IMR-90 (cell line): ENCODE data around the gene LECT2. TPM values are rescaled to one million over a fixed set of nuclear protein-coding genes. Genes with fewer than 3 reads are reported as not detected.

ENCODE experiments used
- ATAC-seq: fragments of 200-7000 bp; cut with Tn5 transposase; 2 replicates; pipeline ENCODE4 v1.9.1; 2020; ENCODE audit warnings: low read depth, mild to moderate bottlenecking, moderate library complexity
- BruUV-seq: library from RNA; stranded (reverse); fragments of 400-500 nt; replicated peaks from 2 replicates; lab custom pipeline; 2021; lab: Mats Ljungman, UMichigan
- CTCF ChIA-PET: fragments of 300-600 bp; formaldehyde crosslinking; extraction: SDS; loops from one replicate; lab custom pipeline; 2021; ENCODE audit warnings: antibody characterized with exemption; lab: Yijun Ruan, JAX
- POLR2A ChIA-PET: fragments of 300-600 bp; sonication (Branson Sonifier 250); formaldehyde crosslinking; loops from one replicate; lab custom pipeline; 2022; ENCODE audit warnings: antibody characterized with exemption; ENCODE audit not compliant: unreplicated experiment; lab: Charles Lee
- DNase-seq: peaks from one replicate; pipeline ENCODE4 v3.0.0; 2013
- H2AFZ ChIP-seq: replicated peaks from 2 replicates; pipeline ENCODE3; 2013; ENCODE audit warnings: low read length, mild to moderate bottlenecking; ENCODE audit not compliant: poor library complexity
- H2AK5ac ChIP-seq: 2 replicates; pipeline ENCODE4 v1.6.1; 2013; ENCODE audit warnings: low read depth, low read length, inconsistent platforms
- H2AK9ac ChIP-seq: replicated peaks from 2 replicates; pipeline ENCODE3; 2013; ENCODE audit warnings: mild to moderate bottlenecking, low read depth, low read length, moderate library complexity; ENCODE audit not compliant: poor library complexity
- H2BK120ac ChIP-seq: 2 replicates; pipeline ENCODE4 v1.6.1; 2013; ENCODE audit warnings: low read depth, low read length, inconsistent platforms
- H2BK15ac ChIP-seq: 3 replicates; pipeline ENCODE4 v1.6.1; 2013; ENCODE audit warnings: low read depth, low read length, inconsistent platforms
- H2BK20ac ChIP-seq: 2 replicates; pipeline ENCODE4 v1.6.1; 2013; ENCODE audit warnings: low read depth, mild to moderate bottlenecking, inconsistent platforms, low read length, moderate library complexity
- H2BK5ac ChIP-seq: 2 replicates; pipeline ENCODE4 v1.6.1; 2013; ENCODE audit warnings: mild to moderate bottlenecking, low read depth, low read length, inconsistent platforms; ENCODE audit not compliant: poor library complexity, severe bottlenecking
- H3K14ac ChIP-seq: replicated peaks from 2 replicates; pipeline ENCODE4 v1.6.1; 2013; ENCODE audit warnings: low read depth, low read length, inconsistent platforms
- H3K18ac ChIP-seq: 2 replicates; pipeline ENCODE4 v1.6.1; 2013; ENCODE audit warnings: low read depth, low read length, control low read depth
- H3K23ac ChIP-seq: 2 replicates; pipeline ENCODE4 v1.6.1; 2013; ENCODE audit warnings: low read depth, low read length, inconsistent platforms
- H3K27ac ChIP-seq: 2 replicates; pipeline ENCODE4 v1.5.1; 2013; ENCODE audit warnings: mild to moderate bottlenecking, control low read depth, low read length; ENCODE audit not compliant: insufficient read depth
- H3K27me3 ChIP-seq: 2 replicates; pipeline ENCODE4 v1.6.1; 2013; ENCODE audit warnings: low read length; ENCODE audit not compliant: control insufficient read depth, insufficient read depth
- H3K36me3 ChIP-seq: 2 replicates; pipeline ENCODE4 v1.6.1; 2013; ENCODE audit warnings: low read length, mixed read lengths; ENCODE audit not compliant: control insufficient read depth, insufficient read depth
- H3K4ac ChIP-seq: 2 replicates; pipeline ENCODE4 v1.6.1; 2013; ENCODE audit warnings: low read depth, low read length, inconsistent platforms
- H3K4me1 ChIP-seq: 2 replicates; pipeline ENCODE4 v1.6.1; 2013; ENCODE audit warnings: low read length, mixed read lengths; ENCODE audit not compliant: control insufficient read depth, insufficient read depth
- H3K4me2 ChIP-seq: 2 replicates; pipeline ENCODE4 v1.6.1; 2013; ENCODE audit warnings: low read depth, mild to moderate bottlenecking, control low read depth, low read length, moderate library complexity
- H3K4me3 ChIP-seq: 2 replicates; pipeline ENCODE4 v1.5.1; 2013; ENCODE audit warnings: low read depth, mild to moderate bottlenecking, control low read depth, low read length, moderate library complexity; ENCODE audit not compliant: insufficient read depth
- H3K56ac ChIP-seq: 2 replicates; pipeline ENCODE4 v1.6.1; 2013; ENCODE audit warnings: low read length, inconsistent platforms; ENCODE audit not compliant: insufficient read depth; ENCODE audit errors: extremely low read depth
- H3K79me1 ChIP-seq, 2 experiments: 2 replicates each; pipeline ENCODE4 v1.6.1; 2013; ENCODE audit warnings: low read length in 2 of 2, inconsistent platforms in 1 of 2, low read depth in 1 of 2
- H3K9ac ChIP-seq: 2 replicates; pipeline ENCODE4 v1.6.1; 2013; ENCODE audit warnings: low read depth, low read length, control low read depth
- H3K9me1 ChIP-seq: 2 replicates; pipeline ENCODE4 v1.6.1; 2013; ENCODE audit warnings: low read length, inconsistent platforms; ENCODE audit not compliant: insufficient read depth
- H3K9me3 ChIP-seq: 2 replicates; pipeline ENCODE4 v1.6.1; 2013; ENCODE audit warnings: low read length; ENCODE audit not compliant: control insufficient read depth, insufficient read depth
- H4K20me1 ChIP-seq: 2 replicates; pipeline ENCODE4 v1.6.1; 2013; ENCODE audit warnings: low read length, inconsistent platforms; ENCODE audit not compliant: insufficient read depth
- H4K5ac ChIP-seq: 2 replicates; pipeline ENCODE4 v1.6.1; 2013; ENCODE audit warnings: mild to moderate bottlenecking, low read depth, low read length, control low read depth
- H4K8ac ChIP-seq, 2 experiments: 2 replicates each; pipeline ENCODE4 v1.6.1; 2013; ENCODE audit warnings: low read depth in 2 of 2, low read length in 2 of 2, control low read depth in 1 of 2, inconsistent platforms in 1 of 2
- H4K91ac ChIP-seq: 2 replicates; pipeline ENCODE4 v1.6.1; 2013; ENCODE audit warnings: low read depth, low read length, inconsistent platforms; ENCODE audit not compliant: insufficient read depth
- BHLHE40 ChIP-seq: fragments of 150-350 bp; IDR thresholded peaks from 2 replicates; pipeline ENCODE4 v1.6.1; 2016; ENCODE audit warnings: mild to moderate bottlenecking, low read depth, low read length
- CHD1 ChIP-seq: IDR thresholded peaks from 2 replicates; pipeline ENCODE4 v1.6.1; 2012; ENCODE audit warnings: low read depth, low read length, improper control_type of control experiment
- FOS ChIP-seq: fragments of 150-350 bp; IDR thresholded peaks from 2 replicates; pipeline ENCODE4 v1.6.1; 2016; ENCODE audit warnings: low read depth, low read length
- MAZ ChIP-seq: IDR thresholded peaks from 2 replicates; pipeline ENCODE4 v1.6.1; 2012; ENCODE audit warnings: low read depth, mild to moderate bottlenecking, low read length, improper control_type of control experiment, moderate library complexity, borderline replicate concordance
- MXI1 ChIP-seq: IDR thresholded peaks from 2 replicates; pipeline ENCODE4 v1.6.1; 2012; ENCODE audit warnings: low read depth, mild to moderate bottlenecking, low read length, moderate library complexity, borderline replicate concordance
- NFE2L2 ChIP-seq: fragments of 150-350 bp; IDR thresholded peaks from 2 replicates; pipeline ENCODE4 v1.6.1; 2016; ENCODE audit warnings: low read depth, mild to moderate bottlenecking, low read length
- POLR2A ChIP-seq: IDR thresholded peaks from 2 replicates; pipeline ENCODE4 v1.6.1; 2012; ENCODE audit warnings: mild to moderate bottlenecking, low read depth, low read length
- RAD21 ChIP-seq: IDR thresholded peaks from 2 replicates; pipeline ENCODE4 v1.6.1; 2012; ENCODE audit warnings: low read length, improper control_type of control experiment
- RCOR1 ChIP-seq: IDR thresholded peaks from 2 replicates; pipeline ENCODE4 v1.6.1; 2012; ENCODE audit warnings: mild to moderate bottlenecking, low read length, improper control_type of control experiment; ENCODE audit not compliant: insufficient replicate concordance
- RFX5 ChIP-seq: IDR thresholded peaks from 2 replicates; pipeline ENCODE4 v1.8.0; 2012; ENCODE audit warnings: low read depth, mild to moderate bottlenecking, low read length, moderate library complexity
- SMC3 ChIP-seq: fragments of 150-350 bp; IDR thresholded peaks from 2 replicates; pipeline ENCODE4 v1.6.1; 2016; ENCODE audit warnings: low read depth, mild to moderate bottlenecking, antibody characterized with exemption, low read length, moderate library complexity
- USF2 ChIP-seq: fragments of 150-350 bp; IDR thresholded peaks from 2 replicates; pipeline ENCODE4 v1.6.1; 2017; ENCODE audit warnings: mild to moderate bottlenecking, antibody characterized with exemption, low read length, low read depth
- WGBS, 2 experiments: methylation state at CpG; one replicate each; pipeline versions ENCODE4 v1.1.5 to v1.1.7; 2013; ENCODE audit warnings: missing lambda C conversion rate in 2 of 2; ENCODE audit not compliant: insufficient read length in 1 of 2; ENCODE audit errors: extremely low coverage in 2 of 2; 5-methylcytosine and 5-hydroxymethylcytosine counted together
- dilution Hi-C: fragments of 300-500 bp; cut with HindIII; formaldehyde crosslinking; loops from one replicate; pipeline ENCODE4 v1.14.3; 2018; ENCODE audit warnings: low sequenced_read_pairs; ENCODE audit not compliant: unreplicated experiment
- in situ Hi-C: fragments of 300-500 bp; cut with MboI; formaldehyde crosslinking; loops from 3 replicates; pipeline ENCODE4 v1.14.3; 2019; ENCODE audit warnings: low sequenced_read_pairs, inconsistent platforms, mixed read lengths
- intact Hi-C: fragments of 100-400 bp; cut with micrococcal nuclease; formaldehyde crosslinking; loops from 2 replicates; pipeline ENCODE4 v1.10.0; 2022
- polyA plus RNA-seq, 3 experiments: library from polyadenylated mRNA; depleted of rRNA; stranded (reverse); fragments of >200 nt; gene quantifications; 2 replicates each; pipeline ENCODE4 v1.2.3, GENCODE V29; 2012; ENCODE audit warnings: low replicate concordance in 1 of 3
- total RNA-seq: library from RNA; depleted of rRNA; stranded (reverse); fragments of >200 nt; gene quantifications from 2 replicates; pipeline ENCODE4 v1.2.3, GENCODE V29; 2012
- TF ChIP-seq, protein P1 (sequence below): conservative IDR thresholded peaks from 2 replicates; pipeline ENCODE4 v1.5.1; 2012; ENCODE audit warnings: mild to moderate bottlenecking, low read depth, low read length, improper control_type of control experiment
- TF ChIP-seq, protein P2 (sequence below): fragments of 150-350 bp; IDR thresholded peaks from 2 replicates; pipeline ENCODE4 v1.6.1; 2016; ENCODE audit warnings: low read depth, mild to moderate bottlenecking, low read length, moderate library complexity, borderline replicate concordance

The LECT2 gene
- total and polyA plus RNA-seq, 2 of the 4 experiments (the other 2 are of a cell fraction): not detected

DNA sequence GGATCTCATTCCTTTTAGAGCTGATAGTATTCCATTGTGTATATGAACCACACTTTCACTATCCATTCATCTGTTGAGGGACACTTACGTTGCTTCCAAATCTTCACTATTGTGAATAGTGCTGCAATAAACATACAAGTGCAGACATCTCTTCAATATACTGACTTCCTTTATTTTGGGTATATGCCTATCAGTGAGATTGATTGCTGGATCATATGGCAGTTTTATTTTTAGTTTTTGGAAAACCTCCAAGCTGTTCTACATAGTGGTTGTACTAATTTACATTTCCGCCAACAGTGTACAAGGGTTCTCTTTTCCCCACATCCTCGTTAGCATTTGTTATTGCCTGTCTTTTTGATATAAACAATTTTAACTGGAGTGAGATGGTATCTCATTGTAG, 33.8 kb upstream of the LECT2 start:
- Histone ChIP-seq H2AK5ac (no peak overlapping the region), H3K36me3 (no peaks in the 10 kb centered on the region), H3K18ac (no peak overlapping the region), H3K9ac (no peak overlapping the region), H3K9me1 (peaks cover 6% of the 10 kb centered on the region), H3K27me3 (no peaks in the 10 kb centered on the region), H2BK20ac (no peak overlapping the region), H2AFZ (no peak overlapping the region), H3K79me1 (0 out of 4 replicates have a peak, but pooled peaks cover 0 to 6% of the 10 kb centered on the region in 2 experiments), H4K91ac (no peak overlapping the region), H3K23ac (no peak overlapping the region), H3K4me3 (no peak overlapping the region), H2BK15ac (no peak overlapping the region), H3K14ac (no peak overlapping the region), H3K4me1 (peaks cover 17% of the 10 kb centered on the region), H4K8ac (no peak overlapping the region), H3K4me2 (no peak overlapping the region), H2AK9ac (no peak overlapping the region), H4K5ac (no peak overlapping the region), H3K9me3 (no peaks in the 10 kb centered on the region), H4K20me1 (no peaks in the 10 kb centered on the region), H2BK5ac (no peak overlapping the region), H3K27ac (no peak overlapping the region), H3K56ac (no peak overlapping the region), H3K4ac (no peak overlapping the region), H2BK120ac (no peak overlapping the region)
- dilution Hi-C loops: no loop called here
- no TSS peak for BruUV-seq
- ATAC-seq (no peak), DNase-seq (no peak)
- POLR2A ChIA-PET: no interaction called here
- CTCF ChIA-PET: interaction anchor here (1.4 kb wide), 1 partner anchor 18 kb away, joined by 3 read pairs; no protein-coding TSS in a partner anchor
- TF ChIP-seq POLR2A: no peak
- no peak for TF ChIP-seq RFX5
- no peak for TF ChIP-seq MXI1
- TF ChIP-seq BHLHE40: no peak
- no peak for TF ChIP-seq USF2
- TF ChIP-seq SMC3: no peak
- TF ChIP-seq MAZ: no peak
- TF ChIP-seq RCOR1: no peak
- no peak for TF ChIP-seq NFE2L2
- no peak for TF ChIP-seq FOS
- no peak for TF ChIP-seq CHD1
- TF ChIP-seq, protein P1, sequence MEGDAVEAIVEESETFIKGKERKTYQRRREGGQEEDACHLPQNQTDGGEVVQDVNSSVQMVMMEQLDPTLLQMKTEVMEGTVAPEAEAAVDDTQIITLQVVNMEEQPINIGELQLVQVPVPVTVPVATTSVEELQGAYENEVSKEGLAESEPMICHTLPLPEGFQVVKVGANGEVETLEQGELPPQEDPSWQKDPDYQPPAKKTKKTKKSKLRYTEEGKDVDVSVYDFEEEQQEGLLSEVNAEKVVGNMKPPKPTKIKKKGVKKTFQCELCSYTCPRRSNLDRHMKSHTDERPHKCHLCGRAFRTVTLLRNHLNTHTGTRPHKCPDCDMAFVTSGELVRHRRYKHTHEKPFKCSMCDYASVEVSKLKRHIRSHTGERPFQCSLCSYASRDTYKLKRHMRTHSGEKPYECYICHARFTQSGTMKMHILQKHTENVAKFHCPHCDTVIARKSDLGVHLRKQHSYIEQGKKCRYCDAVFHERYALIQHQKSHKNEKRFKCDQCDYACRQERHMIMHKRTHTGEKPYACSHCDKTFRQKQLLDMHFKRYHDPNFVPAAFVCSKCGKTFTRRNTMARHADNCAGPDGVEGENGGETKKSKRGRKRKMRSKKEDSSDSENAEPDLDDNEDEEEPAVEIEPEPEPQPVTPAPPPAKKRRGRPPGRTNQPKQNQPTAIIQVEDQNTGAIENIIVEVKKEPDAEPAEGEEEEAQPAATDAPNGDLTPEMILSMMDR: no peak
- TF ChIP-seq RAD21: no peak
- TF ChIP-seq, protein P2, sequence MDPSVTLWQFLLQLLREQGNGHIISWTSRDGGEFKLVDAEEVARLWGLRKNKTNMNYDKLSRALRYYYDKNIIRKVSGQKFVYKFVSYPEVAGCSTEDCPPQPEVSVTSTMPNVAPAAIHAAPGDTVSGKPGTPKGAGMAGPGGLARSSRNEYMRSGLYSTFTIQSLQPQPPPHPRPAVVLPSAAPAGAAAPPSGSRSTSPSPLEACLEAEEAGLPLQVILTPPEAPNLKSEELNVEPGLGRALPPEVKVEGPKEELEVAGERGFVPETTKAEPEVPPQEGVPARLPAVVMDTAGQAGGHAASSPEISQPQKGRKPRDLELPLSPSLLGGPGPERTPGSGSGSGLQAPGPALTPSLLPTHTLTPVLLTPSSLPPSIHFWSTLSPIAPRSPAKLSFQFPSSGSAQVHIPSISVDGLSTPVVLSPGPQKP: no peak
- no CpG with 5 or more reads among the region's 3 CpGs for WGBS, 2 experiments
- intact Hi-C loops: loop anchor here (5.0 kb wide), 1 partner anchor 39 kb away; the partner anchor contains the start of gene TGFBI
- in situ Hi-C loops: no loop called here
